Astrocyte of the cerebellum (primary cell): ENCODE measurements around the gene ZBTB2.

Experiments used
- DNase-seq: peaks from one replicate; pipeline ENCODE4 v3.0.0-alpha.2; 2011; ENCODE audit warnings: low read depth
- H3K4me3 ChIP-seq: 2 replicates; pipeline ENCODE4 v1.5.1; 2011; ENCODE audit warnings: mild to moderate bottlenecking, low read depth, low read length, moderate library complexity
- in situ Hi-C: cut with HindIII; loops from 2 replicates; pipeline ENCODE4 v1.10.0; 2017; ENCODE audit warnings: low sequenced_read_pairs
- TF ChIP-seq, protein P1 (sequence below): IDR thresholded peaks from 2 replicates; pipeline ENCODE4 v1.5.1; 2012; ENCODE audit warnings: low read length, low read depth, moderate library complexity, mild to moderate bottlenecking; ENCODE audit errors: missing control alignments

ZBTB2 gene

DNA sequence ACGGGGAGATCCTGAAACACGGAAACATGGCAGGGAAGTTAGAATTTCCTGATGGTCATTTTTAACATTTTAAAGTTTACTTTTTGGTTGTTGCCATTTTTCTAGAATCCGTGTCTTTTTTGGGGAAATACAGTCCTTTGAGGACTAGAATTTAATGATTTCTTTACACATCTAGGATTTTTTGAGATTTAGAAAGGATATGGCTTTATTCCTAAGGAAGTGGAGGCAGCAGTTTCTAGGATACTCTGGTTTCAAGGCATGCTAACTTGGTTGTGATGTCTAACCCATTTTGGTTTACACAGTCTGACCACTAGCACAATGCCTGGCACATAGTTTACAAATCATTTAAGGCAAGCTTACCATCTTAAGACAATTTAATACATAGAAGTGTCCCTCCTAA, 1.1 kb upstream of the ZBTB2 start:
- DNase-seq = no peak
- TF ChIP-seq, protein P1, sequence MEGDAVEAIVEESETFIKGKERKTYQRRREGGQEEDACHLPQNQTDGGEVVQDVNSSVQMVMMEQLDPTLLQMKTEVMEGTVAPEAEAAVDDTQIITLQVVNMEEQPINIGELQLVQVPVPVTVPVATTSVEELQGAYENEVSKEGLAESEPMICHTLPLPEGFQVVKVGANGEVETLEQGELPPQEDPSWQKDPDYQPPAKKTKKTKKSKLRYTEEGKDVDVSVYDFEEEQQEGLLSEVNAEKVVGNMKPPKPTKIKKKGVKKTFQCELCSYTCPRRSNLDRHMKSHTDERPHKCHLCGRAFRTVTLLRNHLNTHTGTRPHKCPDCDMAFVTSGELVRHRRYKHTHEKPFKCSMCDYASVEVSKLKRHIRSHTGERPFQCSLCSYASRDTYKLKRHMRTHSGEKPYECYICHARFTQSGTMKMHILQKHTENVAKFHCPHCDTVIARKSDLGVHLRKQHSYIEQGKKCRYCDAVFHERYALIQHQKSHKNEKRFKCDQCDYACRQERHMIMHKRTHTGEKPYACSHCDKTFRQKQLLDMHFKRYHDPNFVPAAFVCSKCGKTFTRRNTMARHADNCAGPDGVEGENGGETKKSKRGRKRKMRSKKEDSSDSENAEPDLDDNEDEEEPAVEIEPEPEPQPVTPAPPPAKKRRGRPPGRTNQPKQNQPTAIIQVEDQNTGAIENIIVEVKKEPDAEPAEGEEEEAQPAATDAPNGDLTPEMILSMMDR = no peak

DNA sequence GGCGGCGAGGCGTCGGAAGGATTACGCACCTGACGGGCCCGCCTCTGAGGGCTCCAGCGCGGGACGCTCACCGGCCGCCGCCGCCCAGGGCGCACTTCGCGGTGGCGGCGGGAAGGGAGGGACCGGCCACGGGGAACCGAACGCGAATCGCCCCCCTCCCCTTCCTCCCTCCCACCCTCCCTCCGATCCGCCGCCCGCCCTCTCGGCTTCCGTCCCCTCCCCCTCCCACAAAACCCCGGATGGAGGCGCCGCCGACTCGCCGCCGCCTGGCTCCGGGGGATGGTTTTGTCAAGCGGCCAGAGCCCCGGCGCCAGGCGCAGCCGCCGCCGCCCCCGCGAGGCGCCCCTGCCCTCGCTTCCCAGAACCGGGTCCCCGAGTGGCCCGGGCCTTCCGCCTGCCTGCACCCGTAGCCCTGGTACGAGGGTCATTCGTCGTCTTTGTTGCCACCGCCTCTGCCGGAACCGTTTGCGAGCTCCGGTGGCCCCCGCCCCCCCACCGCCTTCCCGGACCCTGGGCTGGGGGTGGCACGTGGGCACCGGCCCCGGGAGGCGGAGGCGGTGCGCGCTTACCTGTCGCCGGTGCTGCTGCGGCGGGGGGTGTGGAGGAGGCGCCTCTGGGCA, 398 bp downstream of the ZBTB2 start:
- TF ChIP-seq, protein P1 = no peak
- DNase-seq = no peak
- in situ Hi-C loops = no loop called here
- H3K4me3 ChIP-seq = peak overlapping the region; percentile 89

More for the DNA sequence above, 1.1 kb upstream of the ZBTB2 start:
- H3K4me3 ChIP-seq = peak overlapping the region; percentile 89
- in situ Hi-C loops = no loop called here

DNA sequence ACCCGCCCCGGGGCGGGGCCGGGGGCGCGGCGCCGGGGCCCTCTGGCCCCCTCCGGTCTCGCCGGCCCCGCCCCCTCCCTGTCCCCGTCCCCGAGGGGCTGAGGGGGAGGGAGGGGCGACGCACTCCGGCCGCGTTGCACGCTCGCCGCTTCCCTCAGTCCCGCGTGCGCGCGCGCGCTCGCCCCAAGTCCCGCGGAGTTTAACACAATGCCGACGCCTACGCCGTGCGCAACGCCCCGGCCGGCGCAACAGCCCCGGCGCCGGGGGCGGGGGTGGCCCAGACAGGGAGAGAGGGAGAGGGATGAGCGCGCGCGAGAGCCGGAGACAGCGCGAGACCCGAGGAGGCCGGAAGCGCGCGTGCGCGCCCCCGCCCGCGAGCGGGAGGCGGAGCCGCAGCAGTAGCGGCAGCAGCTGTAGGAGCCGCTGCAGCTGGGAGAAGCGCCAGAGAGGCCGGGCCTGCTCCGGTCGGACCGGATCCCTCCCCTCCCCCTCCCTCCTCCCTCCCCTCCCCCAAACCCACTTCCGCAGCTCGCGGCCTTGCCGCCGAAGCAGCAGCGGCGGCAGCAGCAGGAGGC, 996 bp downstream of the ZBTB2 start:
- peak overlapping the region; percentile 89 for H3K4me3 ChIP-seq
- peak; percentile 95 for DNase-seq
- in situ Hi-C loops = no loop called here
- TF ChIP-seq, protein P1 = no peak

DNA sequence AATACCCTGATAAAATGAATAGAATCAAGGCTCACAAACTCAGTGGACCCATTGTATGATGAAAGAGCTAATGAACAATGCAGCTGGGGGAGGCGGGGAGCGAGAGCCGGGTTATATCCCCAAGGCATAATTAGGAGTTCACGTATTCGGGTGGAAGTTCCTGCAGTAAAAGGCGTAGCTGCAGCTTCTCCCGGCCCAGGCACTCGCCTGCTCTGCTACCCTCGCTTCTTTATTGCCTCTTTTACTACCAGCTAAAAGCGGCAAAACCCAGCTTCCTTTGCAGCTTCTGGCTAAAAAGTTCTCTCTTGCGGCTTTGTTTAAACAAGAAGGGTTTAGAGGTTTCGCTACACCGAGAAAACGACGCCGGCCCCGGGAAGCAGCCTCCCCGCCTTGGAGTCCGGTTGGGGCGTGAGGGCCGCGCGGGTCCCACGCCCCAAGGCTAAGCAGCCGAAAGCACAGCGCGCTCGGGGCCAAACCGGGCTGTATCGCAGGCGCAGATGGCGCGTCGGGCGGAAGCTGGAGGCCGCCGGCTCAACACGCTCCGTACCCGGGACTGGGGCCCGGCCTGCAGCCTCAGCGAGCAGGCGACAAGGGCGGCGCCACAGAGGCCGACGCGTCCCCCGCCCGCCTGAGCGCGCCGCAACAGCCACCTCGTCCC, 1.6 kb downstream of the ZBTB2 start:
- DNase-seq = no peak
- in situ Hi-C loops = no loop called here
- TF ChIP-seq, protein P1 = no peak
- peak overlapping the region; percentile 89 for H3K4me3 ChIP-seq

DNA sequence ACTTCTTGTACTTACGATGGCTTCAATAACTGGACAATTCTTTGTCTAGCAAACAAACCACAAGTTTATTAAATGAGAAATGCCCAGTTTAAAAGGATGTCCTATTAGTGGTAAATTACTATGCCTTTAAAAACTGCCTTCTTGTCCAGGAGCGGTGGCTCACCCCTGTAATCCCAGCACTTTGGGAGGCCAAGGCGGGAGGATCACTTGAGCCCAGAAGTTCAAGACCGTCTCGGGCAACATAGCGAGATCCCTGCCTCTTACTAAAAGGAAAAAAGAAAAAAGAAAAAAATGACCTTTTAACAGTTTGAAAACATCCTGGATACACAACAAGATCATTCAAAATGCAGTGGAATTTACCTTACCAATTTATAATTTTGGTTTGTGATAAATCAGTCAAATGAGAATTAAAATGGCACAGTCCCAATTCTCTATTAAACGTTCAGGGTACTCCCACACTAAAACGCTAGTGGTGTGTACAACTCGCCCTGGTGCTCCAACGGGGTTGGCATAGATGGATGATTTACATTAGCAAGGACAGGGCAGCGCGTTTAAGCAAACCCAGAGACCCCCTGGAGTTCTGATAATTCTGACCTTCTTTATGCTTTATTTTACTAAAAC, 2.3 kb downstream of the ZBTB2 start:
- DNase-seq = no peak
- TF ChIP-seq, protein P1 = no peak
- in situ Hi-C loops = no loop called here

DNA sequence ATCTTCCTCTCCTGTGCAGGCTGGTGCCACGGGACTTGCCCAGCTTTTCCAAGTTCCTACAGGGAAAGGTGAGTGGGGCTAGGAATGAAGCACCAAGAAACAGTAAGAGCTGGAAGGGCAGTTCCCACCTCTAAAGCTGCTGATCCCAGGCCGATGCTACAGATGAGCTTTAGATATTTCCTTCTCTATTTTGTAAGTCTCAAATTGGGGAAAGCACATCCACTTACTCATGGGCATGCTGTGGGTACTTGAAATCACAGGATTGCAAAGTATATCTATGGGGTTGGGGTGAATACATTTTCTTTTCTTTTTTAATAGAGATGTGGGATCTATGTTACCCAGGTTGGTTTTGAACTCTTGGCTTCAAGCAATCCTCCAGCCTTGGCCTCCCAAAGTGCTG, 3.1 kb downstream of the ZBTB2 start:
- in situ Hi-C loops = no loop called here
- TF ChIP-seq, protein P1 = no peak
- no peak for DNase-seq
- no peak overlapping the region for H3K4me3 ChIP-seq

More for the DNA sequence above, 2.3 kb downstream of the ZBTB2 start:
- H3K4me3 ChIP-seq = peak overlapping the region; percentile 89
